HCT116 (cell line): ENCODE measurements around the gene YY1. TPM values are rescaled to one million over a fixed set of nuclear protein-coding genes. Genes with fewer than 3 reads are reported as not detected.

Experiments
- ATAC-seq: fragments of 200-7000 bp; cut with Tn5 transposase; 2 replicates; pipeline ENCODE4 v1.9.1; 2020; ENCODE audit warnings: mild to moderate bottlenecking, moderate library complexity
- BruUV-seq: library from RNA; stranded (reverse); fragments of 400-500 nt; replicated peaks from 2 replicates; lab custom pipeline; 2021; lab: Mats Ljungman, UMichigan
- CTCF ChIA-PET: fragments of 300-600 bp; sonication (Branson Sonifier 250); formaldehyde crosslinking; loops from one replicate; lab custom pipeline; 2021; ENCODE audit warnings: antibody characterized with exemption; lab: Charles Lee
- POLR2A ChIA-PET: fragments of 300-600, 350-600 bp; sonication (Branson Sonifier 250); formaldehyde crosslinking; loops from one replicate; lab custom pipeline; 2021; ENCODE audit warnings: antibody characterized with exemption; lab: Charles Lee
- RAD21 ChIA-PET, 2 experiments: fragments of 300-600 bp; sonication (Branson Sonifier 250); formaldehyde crosslinking; loops; one replicate each; lab custom pipeline; 2023; ENCODE audit warnings: low total read pairs in 2 of 2; ENCODE audit not compliant: uncharacterized antibody in 2 of 2, unreplicated experiment in 2 of 2, low non-redundant PET in 1 of 2; lab: Charles Lee
- DNase-seq: peaks from one replicate; pipeline ENCODE4 v3.0.0-alpha.2; 2010; ENCODE audit warnings: low read depth, low spot score
- H2AFZ ChIP-seq: fragments of 200-600 bp; shearing (Covaris generic), sonication (generic); 2 replicates; pipeline ENCODE4 v1.6.1; 2017; ENCODE audit warnings: low read depth, mixed run types, mixed read lengths, antibody characterized with exemption, low read length; ENCODE audit not compliant: poor library complexity, severe bottlenecking
- H3K27ac ChIP-seq: 2 replicates; pipeline ENCODE4 v1.5.1; 2012; ENCODE audit warnings: low read depth, low read length
- H3K27me3 ChIP-seq: fragments of 200-600 bp; sonication (generic); 2 replicates; pipeline ENCODE4 v1.6.1; 2016; ENCODE audit warnings: mixed run types, low read length, mixed read lengths; ENCODE audit not compliant: insufficient read depth
- H3K36me3 ChIP-seq, 2 experiments: fragments of 200-500 bp in 1 of 2; fragments of 200-600 bp in 1 of 2; sonication (Bioruptor generic) in 1 of 2; sonication (generic) in 1 of 2; 2 replicates each; pipeline versions ENCODE4 v1.5.1 to v1.6.1; 2014 to 2016; ENCODE audit warnings: low read length in 2 of 2, inconsistent platforms in 1 of 2, mixed read lengths in 1 of 2, mixed run types in 1 of 2; ENCODE audit not compliant: insufficient read depth in 2 of 2, control insufficient read depth in 1 of 2
- H3K4me1 ChIP-seq, 2 experiments: fragments of 200-600 bp in 1 of 2; sonication (generic) in 1 of 2; 2 replicates each; pipeline versions ENCODE4 v1.5.1 to v1.6.1; 2012 to 2017; ENCODE audit warnings: low read length in 2 of 2, inconsistent platforms in 1 of 2, mild to moderate bottlenecking in 1 of 2, mixed read lengths in 1 of 2, mixed run types in 1 of 2, moderate library complexity in 1 of 2; ENCODE audit not compliant: insufficient read depth in 2 of 2, control insufficient read depth in 1 of 2
- H3K4me2 ChIP-seq: fragments of 200-600 bp; sonication (generic); 2 replicates; pipeline ENCODE4 v1.6.1; 2017; ENCODE audit warnings: mixed run types, low read length, mixed read lengths
- H3K4me3 ChIP-seq, 2 experiments: fragments of 200-600 bp in 1 of 2; sonication (generic) in 1 of 2; replicated peaks in 1 of 2; 2 replicates each; pipeline ENCODE4 v1.5.1; 2011 to 2016; ENCODE audit warnings: low read length in 2 of 2, control low read depth in 1 of 2, low read depth in 1 of 2, mild to moderate bottlenecking in 1 of 2, mixed read lengths in 1 of 2, mixed run types in 1 of 2
- H3K79me2 ChIP-seq: fragments of 200-600 bp; sonication (generic); 2 replicates; pipeline ENCODE4 v1.6.1; 2017; ENCODE audit warnings: mild to moderate bottlenecking, mixed run types, low read length, moderate library complexity, mixed read lengths; ENCODE audit not compliant: insufficient read depth
- H3K9ac ChIP-seq: fragments of 200-600 bp; sonication (generic); 2 replicates; pipeline ENCODE4 v1.6.1; 2016; ENCODE audit warnings: low read length, mixed read lengths
- H3K9me2 ChIP-seq: fragments of 200-600 bp; sonication (generic), shearing (Covaris generic); 2 replicates; pipeline ENCODE4 v1.6.1; 2017; ENCODE audit warnings: mixed run types, mild to moderate bottlenecking, moderate library complexity; ENCODE audit not compliant: insufficient read depth
- H3K9me3 ChIP-seq, 2 experiments: fragments of 200-500 bp in 1 of 2; fragments of 200-600 bp in 1 of 2; sonication (Bioruptor generic) in 1 of 2; sonication (generic) in 1 of 2; 2 replicates each; pipeline ENCODE4 v1.6.1; 2014 to 2017; ENCODE audit warnings: low read length in 2 of 2, mixed read lengths in 2 of 2, inconsistent platforms in 1 of 2, low read depth in 1 of 2, mild to moderate bottlenecking in 1 of 2, mixed run types in 1 of 2, moderate library complexity in 1 of 2; ENCODE audit not compliant: control insufficient read depth in 1 of 2, insufficient read depth in 1 of 2
- H4K20me1 ChIP-seq: fragments of 200-600 bp; sonication (generic), shearing (Covaris generic); 2 replicates; pipeline ENCODE4 v1.6.1; 2017; ENCODE audit warnings: mixed run types, mild to moderate bottlenecking, moderate library complexity; ENCODE audit not compliant: insufficient read depth
- EGR1 ChIP-seq: IDR thresholded peaks from 2 replicates; pipeline ENCODE4 v1.6.1; 2012; ENCODE audit warnings: low read depth
- EZH2 ChIP-seq: fragments of 200-600 bp; sonication (generic); IDR thresholded peaks from 2 replicates; pipeline ENCODE4 v1.6.1; 2017; ENCODE audit warnings: antibody characterized with exemption, mixed run types
- EZH2phosphoT487 ChIP-seq: fragments of 200-600 bp; IDR thresholded peaks from 2 replicates; pipeline ENCODE4 v1.6.1; 2018; ENCODE audit warnings: antibody characterized with exemption, borderline replicate concordance
- JUND ChIP-seq: IDR thresholded peaks from 2 replicates; pipeline ENCODE4 v1.6.1; 2012
- POLR2A ChIP-seq: IDR thresholded peaks from 2 replicates; pipeline ENCODE4 v1.7.0; 2011; ENCODE audit warnings: borderline replicate concordance; ENCODE audit not compliant: insufficient read depth, insufficient read length; ENCODE audit errors: extremely low read depth
- RAD21 ChIP-seq: IDR thresholded peaks from 2 replicates; pipeline ENCODE4 v1.6.1; 2012; ENCODE audit warnings: low read depth, mild to moderate bottlenecking
- SIN3A ChIP-seq: IDR thresholded peaks from 2 replicates; pipeline ENCODE4 v1.6.1; 2012; ENCODE audit warnings: low read depth
- SP1 ChIP-seq: IDR thresholded peaks from 2 replicates; pipeline ENCODE4 v1.6.1; 2012; ENCODE audit warnings: low read depth
- TCF7L2 ChIP-seq: IDR thresholded peaks from 2 replicates; pipeline ENCODE4 v1.7.0; 2011; ENCODE audit warnings: borderline replicate concordance, inconsistent platforms; ENCODE audit not compliant: insufficient read depth, insufficient read length; ENCODE audit errors: extremely low read depth
- YY1 ChIP-seq: IDR thresholded peaks from 2 replicates; pipeline ENCODE4 v1.6.1; 2011; ENCODE audit warnings: low read length, low read depth, moderate library complexity, mild to moderate bottlenecking; ENCODE audit not compliant: insufficient replicate concordance; ENCODE audit errors: extremely low read depth
- ZFX ChIP-seq: fragments of 450-650 bp; IDR thresholded peaks from 2 replicates; pipeline ENCODE4 v1.6.1; 2017
- intact Hi-C: fragments of 100-400 bp; cut with micrococcal nuclease; formaldehyde crosslinking; loops from 2 replicates; pipeline ENCODE4 v1.10.0; 2022
- total RNA-seq: library from RNA; stranded (reverse); gene quantifications from one replicate; pipeline ENCODE4 v1.2.1, GENCODE V29; 2021; ENCODE audit not compliant: unreplicated experiment
- TF ChIP-seq, protein P1 (sequence below): IDR thresholded peaks from 2 replicates; pipeline ENCODE4 v1.6.1; 2012; ENCODE audit warnings: low read depth
- TF ChIP-seq, protein P2 (sequence below), 3 experiments: fragments of 200-600 bp in 1 of 3; sonication (generic) in 1 of 3; IDR thresholded peaks in 2 of 3; conservative IDR thresholded peaks in 1 of 3; 2 replicates each; pipeline ENCODE4 v1.5.1; 2012 to 2017; ENCODE audit warnings: low read depth in 2 of 3, low read length in 2 of 3, antibody characterized with exemption in 1 of 3, borderline replicate concordance in 1 of 3, control low read depth in 1 of 3, mild to moderate bottlenecking in 1 of 3, mixed read lengths in 1 of 3, mixed run types in 1 of 3, moderate library complexity in 1 of 3; ENCODE audit not compliant: insufficient read depth in 1 of 3

The YY1 gene
- total RNA-seq, 1 experiment from 2014 or later, result 111 TPM

DNA sequence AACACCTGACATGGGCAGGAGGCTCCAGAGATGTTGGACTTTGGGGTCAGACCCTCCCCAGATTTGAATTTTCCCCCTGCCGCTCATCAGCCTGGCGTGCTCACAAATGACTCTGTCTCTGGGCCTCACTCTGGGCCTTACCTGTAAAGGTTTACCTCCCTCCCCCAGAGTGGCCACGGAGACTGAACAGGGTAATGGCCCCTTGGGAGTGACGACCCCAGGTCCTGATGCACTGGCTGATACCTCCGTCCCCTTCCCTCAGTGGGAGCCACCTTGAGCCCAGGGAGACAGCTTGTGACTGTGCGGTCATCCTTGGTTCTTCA, 60.3 kb downstream of the YY1 start:
- H3K27ac ChIP-seq, result no peak overlapping the region
- no peak overlapping the region for H3K9ac ChIP-seq
- ChIA-PET CTCF (no interaction called here), POLR2A (no interaction called here), RAD21 (no interaction called here)
- no peak overlapping the region for H3K4me2 ChIP-seq
- intact Hi-C loops, result no loop called here
- peaks cover 16 to 17% of the 10 kb centered on the region in 2 experiments for H3K4me1 ChIP-seq
- no peaks in the 10 kb centered on the region for H4K20me1 ChIP-seq
- H2AFZ ChIP-seq, result no peak overlapping the region
- no peak overlapping the region for H3K4me3 ChIP-seq
- TF ChIP-seq EGR1 (no peak), RAD21 (no peak), ZFX (no peak), JUND (no peak), POLR2A (no peak), YY1 (no peak), EZH2 (no peak), TCF7L2 (no peak), EZH2phosphoT487 (no peak), SIN3A (no peak), SP1 (no peak)
- TF ChIP-seq, protein P1, sequence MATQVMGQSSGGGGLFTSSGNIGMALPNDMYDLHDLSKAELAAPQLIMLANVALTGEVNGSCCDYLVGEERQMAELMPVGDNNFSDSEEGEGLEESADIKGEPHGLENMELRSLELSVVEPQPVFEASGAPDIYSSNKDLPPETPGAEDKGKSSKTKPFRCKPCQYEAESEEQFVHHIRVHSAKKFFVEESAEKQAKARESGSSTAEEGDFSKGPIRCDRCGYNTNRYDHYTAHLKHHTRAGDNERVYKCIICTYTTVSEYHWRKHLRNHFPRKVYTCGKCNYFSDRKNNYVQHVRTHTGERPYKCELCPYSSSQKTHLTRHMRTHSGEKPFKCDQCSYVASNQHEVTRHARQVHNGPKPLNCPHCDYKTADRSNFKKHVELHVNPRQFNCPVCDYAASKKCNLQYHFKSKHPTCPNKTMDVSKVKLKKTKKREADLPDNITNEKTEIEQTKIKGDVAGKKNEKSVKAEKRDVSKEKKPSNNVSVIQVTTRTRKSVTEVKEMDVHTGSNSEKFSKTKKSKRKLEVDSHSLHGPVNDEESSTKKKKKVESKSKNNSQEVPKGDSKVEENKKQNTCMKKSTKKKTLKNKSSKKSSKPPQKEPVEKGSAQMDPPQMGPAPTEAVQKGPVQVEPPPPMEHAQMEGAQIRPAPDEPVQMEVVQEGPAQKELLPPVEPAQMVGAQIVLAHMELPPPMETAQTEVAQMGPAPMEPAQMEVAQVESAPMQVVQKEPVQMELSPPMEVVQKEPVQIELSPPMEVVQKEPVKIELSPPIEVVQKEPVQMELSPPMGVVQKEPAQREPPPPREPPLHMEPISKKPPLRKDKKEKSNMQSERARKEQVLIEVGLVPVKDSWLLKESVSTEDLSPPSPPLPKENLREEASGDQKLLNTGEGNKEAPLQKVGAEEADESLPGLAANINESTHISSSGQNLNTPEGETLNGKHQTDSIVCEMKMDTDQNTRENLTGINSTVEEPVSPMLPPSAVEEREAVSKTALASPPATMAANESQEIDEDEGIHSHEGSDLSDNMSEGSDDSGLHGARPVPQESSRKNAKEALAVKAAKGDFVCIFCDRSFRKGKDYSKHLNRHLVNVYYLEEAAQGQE, result no peak
- TF ChIP-seq, protein P2, sequence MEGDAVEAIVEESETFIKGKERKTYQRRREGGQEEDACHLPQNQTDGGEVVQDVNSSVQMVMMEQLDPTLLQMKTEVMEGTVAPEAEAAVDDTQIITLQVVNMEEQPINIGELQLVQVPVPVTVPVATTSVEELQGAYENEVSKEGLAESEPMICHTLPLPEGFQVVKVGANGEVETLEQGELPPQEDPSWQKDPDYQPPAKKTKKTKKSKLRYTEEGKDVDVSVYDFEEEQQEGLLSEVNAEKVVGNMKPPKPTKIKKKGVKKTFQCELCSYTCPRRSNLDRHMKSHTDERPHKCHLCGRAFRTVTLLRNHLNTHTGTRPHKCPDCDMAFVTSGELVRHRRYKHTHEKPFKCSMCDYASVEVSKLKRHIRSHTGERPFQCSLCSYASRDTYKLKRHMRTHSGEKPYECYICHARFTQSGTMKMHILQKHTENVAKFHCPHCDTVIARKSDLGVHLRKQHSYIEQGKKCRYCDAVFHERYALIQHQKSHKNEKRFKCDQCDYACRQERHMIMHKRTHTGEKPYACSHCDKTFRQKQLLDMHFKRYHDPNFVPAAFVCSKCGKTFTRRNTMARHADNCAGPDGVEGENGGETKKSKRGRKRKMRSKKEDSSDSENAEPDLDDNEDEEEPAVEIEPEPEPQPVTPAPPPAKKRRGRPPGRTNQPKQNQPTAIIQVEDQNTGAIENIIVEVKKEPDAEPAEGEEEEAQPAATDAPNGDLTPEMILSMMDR (IDR thresholded peaks at IDR 0.05 in 2 of 3, conservative IDR thresholded peaks at IDR 0.05 in 1 of 3; ENCODE audit: borderline replicate concordance in 1 of 3, insufficient read depth in 1 of 3, low read depth in 2 of 3, low read length in 2 of 3), result no peak
- H3K27me3 ChIP-seq, result no peaks in the 10 kb centered on the region
- ATAC-seq, result no peak
- 0 out of 4 replicates have a peak, but pooled peaks cover 0 to 3% of the 10 kb centered on the region in 2 experiments for H3K36me3 ChIP-seq
- no peaks in the 10 kb centered on the region for H3K9me2 ChIP-seq
- H3K9me3 ChIP-seq, result no peaks in the 10 kb centered on the region
- no peak for DNase-seq
- BruUV-seq, result no TSS peak
- H3K79me2 ChIP-seq, result 0 out of 2 replicates have a peak, but pooled peaks cover 2% of the 10 kb centered on the region
